Fibroblast of skin of right biceps (primary cell): Measurements from ENCODE around the gene GGT6.
"Not testable (repeated sequence)": the region's sequence is repeated elsewhere in the genome, so short reads cannot be mapped to it uniquely, and the experiment has no call there.

ENCODE experiments used
- DNase-seq: peaks from one replicate; pipeline ENCODE4 v3.0.0-alpha.2; 2013

GGT6 gene

GRCh38 chr17:4560421-4560820 lies at the start of gene GGT6:
TSS of gene GGT6 (minus strand) at chr17:4560577. CDS start at chr17:4560521, 56 bp downstream.
- DNase-seq = no peak

GRCh38 chr17:4610162-4610561 lies 49.8 kb upstream of the GGT6 start:
- no peak for DNase-seq

GRCh38 chr17:4609761-4610160 lies 49.4 kb upstream of the GGT6 start:
- DNase-seq = no peak

- peak; percentile 74 for DNase-seq
Observed at GRCh38 chr17:4607773-4608187, 47.4 kb upstream of the GGT6 start.

GRCh38 chr17:4607261-4607741 lies 46.9 kb upstream of the GGT6 start:
- no peak for DNase-seq

GRCh38 chr17:4605826-4606225 lies 45.4 kb upstream of the GGT6 start:
- DNase-seq = no peak

- not testable (repeated sequence) for DNase-seq
Observed at GRCh38 chr17:4604736-4605135, 44.4 kb upstream of the GGT6 start.

- DNase-seq = peak; percentile 67
Observed at GRCh38 chr17:4604111-4604644, 43.8 kb upstream of the GGT6 start.

GRCh38 chr17:4602041-4602440 lies 41.7 kb upstream of the GGT6 start:
- no peak for DNase-seq

GRCh38 chr17:4601326-4601725 lies 40.9 kb upstream of the GGT6 start:
- DNase-seq = no peak

- DNase-seq = no peak
Observed at GRCh38 chr17:4600563-4600962, 40.2 kb upstream of the GGT6 start.

- peak; percentile 64 for DNase-seq
Observed at GRCh38 chr17:4599505-4600281, 39.3 kb upstream of the GGT6 start.

- DNase-seq = peak; percentile 30
Observed at GRCh38 chr17:4598776-4599504, 38.6 kb upstream of the GGT6 start.

- no peak for DNase-seq
Observed at GRCh38 chr17:4597975-4598374, 37.6 kb upstream of the GGT6 start.

GRCh38 chr17:4596636-4597380 lies 36.4 kb upstream of the GGT6 start:
- DNase-seq = no peak

- not testable (repeated sequence) for DNase-seq
Observed at GRCh38 chr17:4595685-4596342, 35.4 kb upstream of the GGT6 start.

GRCh38 chr17:4594931-4595684 lies 34.7 kb upstream of the GGT6 start:
- DNase-seq = peak; percentile 15

- no peak for DNase-seq
Observed at GRCh38 chr17:4594406-4594805, 34.0 kb upstream of the GGT6 start.

- DNase-seq = no peak
Observed at GRCh38 chr17:4593021-4593421, 32.6 kb upstream of the GGT6 start.

- DNase-seq = no peak
Observed at GRCh38 chr17:4592240-4593005, 32.0 kb upstream of the GGT6 start.

GRCh38 chr17:4591529-4591928 lies 31.2 kb upstream of the GGT6 start:
- DNase-seq = no peak
